Pancreas (tissue), 10 donors: Measurements from ENCODE around the gene RSPH1. TPM values are rescaled to one million over a fixed set of nuclear protein-coding genes. Genes with fewer than 3 reads are reported as not detected.

Experiments
- ATAC-seq, 4 donors: fragments of 200-7000 bp; cut with Tn5 transposase; one replicate each; pipeline versions ENCODE4 v1.8.0 to v1.9.1; 2020; ENCODE audit warnings: mild to moderate bottlenecking in 4 of 4, moderate library complexity in 4 of 4
- DNase-seq, 6 donors: peaks; one replicate each; pipeline ENCODE4 v3.0.0-alpha.2; 2020
- FAIRE-seq: peaks from 2 replicates; lab custom pipeline; 2012; peaks lifted over from hg19 to GRCh38; lab: Jason Lieb, UNC
- H3K27ac ChIP-seq, 4 donors: fragments of 200-600 bp; sonication (generic); 1 replicate in 3 of 4; 2 replicates in 1 of 4; pipeline versions ENCODE4 v1.5.0 to v1.8.0; 2020
- H3K27me3 ChIP-seq, 4 donors: fragments of 200-600 bp; one replicate each; pipeline ENCODE4 v1.8.0; 2021
- H3K36me3 ChIP-seq, 3 donors: fragments of 200-600 bp; sonication (generic) in 1 of 3; one replicate each; pipeline versions ENCODE4 v1.5.0 to v1.8.0; 2020 to 2021
- H3K4me1 ChIP-seq, 3 donors: fragments of 200-600 bp; one replicate each; pipeline ENCODE4 v1.8.0; 2021
- H3K4me3 ChIP-seq, 4 donors: fragments of 200-600 bp; sonication (generic) in 2 of 4; one replicate each; pipeline versions ENCODE4 v1.5.0 to v1.8.0; 2020 to 2021
- H3K9me3 ChIP-seq, 4 donors: fragments of 200-600 bp; one replicate each; pipeline ENCODE4 v1.8.0; 2021
- WGBS, 2 donors: extraction: QIAGEN DNeasy Blood & Tissue Kit; methylation state at CpG; one replicate each; pipeline ENCODE4 v1.1.7; 2013; 5-methylcytosine and 5-hydroxymethylcytosine counted together
- intact Hi-C, 3 donors: fragments of 100-400 bp; cut with DNase I; formaldehyde crosslinking; loops; one replicate each; pipeline versions ENCODE4 v1.11.1 to v1.14.2; 2022
- polyA plus RNA-seq, 2 donors: library from polyadenylated mRNA; stranded (reverse); fragments of 200-250 nt; gene quantifications; one replicate each; pipeline ENCODE4 v1.2.3, GENCODE V29; 2013
- total RNA-seq, 6 donors: library from RNA; stranded (reverse); fragmentation: NEBNext Ultra II Directional in 4 of 6; extraction: Animal tissue kit (Norgen Biotek cat#: 25700) in 4 of 6; gene quantifications; one replicate each; pipeline versions ENCODE4 v1.2.1 to v1.2.4, GENCODE V29; 2021 to 2023
- TF ChIP-seq, protein P1 (sequence below), 4 donors: fragments of 200-600 bp; sonication (generic) in 3 of 4; IDR thresholded peaks; one replicate each; pipeline versions ENCODE4 v1.5.0 to v1.8.0; 2021; ENCODE audit warnings: antibody characterized with exemption in 4 of 4
- donor health status: healthy with polysubstance abuse.
- donor health status: DM: no; HTN: no; CAD: no; lungs with moderate emphysema.
- donor health status: DM: no; HTN: no; CAD: no.
- donor health status: control.
- donor health status: control.
- donor health status: Bipolar disorder and iron deficiency.
- donor health status: DM: yes; HTN: yes; CAD: no.
- donor health status: DM: no; HTN: no; CAD: no.
- donor health status: DM: no; HTN: no; CAD: no.
- donor health status: DM: yes; HTN: yes; CAD: no.

The RSPH1 gene
- total and polyA plus RNA-seq, 8 donors, result 0.94 to 5.0 (median 2.1) TPM

DNA sequence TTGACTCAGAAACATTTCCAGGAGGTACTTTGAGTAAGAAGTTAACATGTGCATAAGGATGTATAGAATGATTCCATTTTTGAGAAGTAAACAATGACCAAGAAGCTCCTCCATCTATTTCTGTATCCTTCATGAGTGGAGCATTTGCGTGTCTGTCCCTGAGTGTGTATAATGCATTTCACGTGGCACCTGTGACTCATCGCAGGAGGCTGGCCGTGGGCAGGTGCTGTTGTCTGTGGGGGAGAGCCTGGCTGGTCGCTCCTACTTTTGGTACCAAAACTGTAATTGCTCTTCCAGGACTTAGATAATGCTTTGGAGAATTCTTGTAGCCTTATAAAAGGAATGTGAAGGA is 34.1 kb upstream of the RSPH1 start:
- no peak for FAIRE-seq
- H3K36me3 ChIP-seq, result peaks cover 0 to 6% (median 0%) of the 10 kb centered on the region in 3 donors
- no peaks in the 10 kb centered on the region for H3K27me3 ChIP-seq
- no peak for DNase-seq
- 87 to 95% methylated on average over 5 of the region's 5 CpGs for WGBS, 2 donors
- peaks cover 0 to 11% (median 9%) of the 10 kb centered on the region in 3 donors for H3K4me1 ChIP-seq
- intact Hi-C loops, result no loop called here
- no peak overlapping the region for H3K27ac ChIP-seq
- H3K9me3 ChIP-seq, result no peaks in the 10 kb centered on the region
- H3K4me3 ChIP-seq, result no peak overlapping the region
- no peak for ATAC-seq
- TF ChIP-seq, protein P1, sequence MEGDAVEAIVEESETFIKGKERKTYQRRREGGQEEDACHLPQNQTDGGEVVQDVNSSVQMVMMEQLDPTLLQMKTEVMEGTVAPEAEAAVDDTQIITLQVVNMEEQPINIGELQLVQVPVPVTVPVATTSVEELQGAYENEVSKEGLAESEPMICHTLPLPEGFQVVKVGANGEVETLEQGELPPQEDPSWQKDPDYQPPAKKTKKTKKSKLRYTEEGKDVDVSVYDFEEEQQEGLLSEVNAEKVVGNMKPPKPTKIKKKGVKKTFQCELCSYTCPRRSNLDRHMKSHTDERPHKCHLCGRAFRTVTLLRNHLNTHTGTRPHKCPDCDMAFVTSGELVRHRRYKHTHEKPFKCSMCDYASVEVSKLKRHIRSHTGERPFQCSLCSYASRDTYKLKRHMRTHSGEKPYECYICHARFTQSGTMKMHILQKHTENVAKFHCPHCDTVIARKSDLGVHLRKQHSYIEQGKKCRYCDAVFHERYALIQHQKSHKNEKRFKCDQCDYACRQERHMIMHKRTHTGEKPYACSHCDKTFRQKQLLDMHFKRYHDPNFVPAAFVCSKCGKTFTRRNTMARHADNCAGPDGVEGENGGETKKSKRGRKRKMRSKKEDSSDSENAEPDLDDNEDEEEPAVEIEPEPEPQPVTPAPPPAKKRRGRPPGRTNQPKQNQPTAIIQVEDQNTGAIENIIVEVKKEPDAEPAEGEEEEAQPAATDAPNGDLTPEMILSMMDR (IDR thresholded peaks at IDR 0.05), result no peak

DNA sequence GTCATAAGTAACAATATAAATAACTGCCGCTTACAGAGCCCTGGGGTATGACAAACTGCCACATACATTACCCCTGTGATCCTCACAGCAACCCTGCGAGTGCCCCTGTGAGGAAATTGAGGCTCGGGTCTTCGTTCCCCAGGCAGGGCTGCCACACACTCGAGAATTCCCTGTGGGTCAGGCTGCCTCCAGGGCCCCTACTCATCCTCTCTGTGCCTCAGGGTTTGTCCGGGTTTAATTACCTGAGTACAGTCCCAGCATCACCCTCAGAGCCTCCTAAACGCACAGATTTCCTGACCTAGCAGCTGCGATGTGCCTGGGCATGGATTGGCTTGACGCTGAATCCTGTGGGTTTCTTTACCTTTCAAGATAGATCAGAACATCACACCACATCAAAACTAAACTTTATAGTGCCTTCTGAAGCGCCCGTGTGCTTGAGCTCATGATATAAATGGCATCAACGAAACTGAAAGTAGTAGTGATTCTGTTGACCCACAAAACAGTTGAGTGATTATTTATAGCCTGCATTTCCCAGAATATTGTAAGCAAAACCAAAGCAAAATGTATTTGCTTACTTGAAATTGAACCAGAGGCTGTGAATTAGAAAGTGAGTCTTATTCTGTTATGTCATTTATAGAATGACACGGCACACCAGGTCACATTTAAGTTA is 31.6 kb upstream of the RSPH1 start:
- H3K9me3 ChIP-seq, result no peaks in the 10 kb centered on the region
- WGBS, 2 donors, result 80 to 84% methylated on average over 13 of the region's 13 CpGs
- peaks cover 0 to 18% (median 10%) of the 10 kb centered on the region in 3 donors for H3K4me1 ChIP-seq
- no peaks in the 10 kb centered on the region for H3K27me3 ChIP-seq
- H3K36me3 ChIP-seq, result no peaks in the 10 kb centered on the region
- ATAC-seq (peak in 1 of 4 donors; percentile 40), FAIRE-seq (peak; percentile 37), DNase-seq (no peak)
- no peak overlapping the region for H3K4me3 ChIP-seq
- H3K27ac ChIP-seq, result peak overlapping the region in 1 of 4 donors; percentile 57
- TF ChIP-seq, protein P1 (IDR thresholded peaks at IDR 0.05), result no peak
- intact Hi-C loops, result no loop called here

DNA sequence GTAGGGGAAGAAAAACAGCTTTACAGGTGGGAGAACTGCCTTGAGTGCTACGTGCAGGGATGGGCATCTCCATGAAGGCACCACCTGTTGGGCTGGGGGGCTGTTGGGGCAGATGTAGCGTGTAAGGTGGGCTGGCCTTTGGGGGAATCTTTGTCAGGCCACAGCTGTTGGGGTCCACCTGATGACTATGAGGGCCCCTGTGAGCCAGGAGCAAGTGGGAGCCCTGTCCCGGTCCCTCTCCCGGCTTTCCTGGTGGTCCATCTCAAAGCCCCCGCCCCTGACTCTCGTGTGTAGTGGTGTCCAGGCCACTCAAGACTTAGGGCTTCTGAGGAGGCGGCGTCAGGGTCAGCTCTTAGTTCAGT is 31.1 kb upstream of the RSPH1 start:
- intact Hi-C loops, result no loop called here
- Histone ChIP-seq H3K36me3 (no peaks in the 10 kb centered on the region), H3K27ac (peak overlapping the region in 1 of 4 donors; percentile 57), H3K4me3 (no peak overlapping the region), H3K4me1 (peaks cover 0 to 18% (median 10%) of the 10 kb centered on the region in 3 donors), H3K27me3 (no peaks in the 10 kb centered on the region), H3K9me3 (no peaks in the 10 kb centered on the region)
- TF ChIP-seq, protein P1 (IDR thresholded peaks at IDR 0.05), result no peak
- no peak for DNase-seq
- 91 to 92% methylated on average over 8 of the region's 8 CpGs for WGBS, 2 donors
- no peak for ATAC-seq
- no peak for FAIRE-seq

DNA sequence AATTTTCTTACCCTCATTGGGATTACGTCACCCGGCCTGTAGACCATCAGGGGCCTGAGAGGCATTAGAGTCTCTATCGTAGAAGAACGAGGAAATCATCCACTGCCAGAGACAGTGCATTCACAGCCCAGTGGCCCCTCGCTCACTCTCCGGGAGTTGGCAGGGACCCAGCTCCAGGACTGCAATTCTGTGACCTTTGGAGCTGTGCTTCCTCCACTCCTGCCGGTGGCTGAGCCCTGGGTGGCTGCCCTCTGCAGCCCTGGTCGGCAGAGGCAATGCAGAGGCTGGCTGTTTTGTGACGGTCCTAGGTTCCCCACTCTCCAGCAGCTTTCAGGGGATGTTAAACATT is 30.3 kb upstream of the RSPH1 start:
- Histone ChIP-seq H3K9me3 (no peaks in the 10 kb centered on the region), H3K4me1 (peaks cover 0 to 18% (median 10%) of the 10 kb centered on the region in 3 donors), H3K27ac (peak overlapping the region in 2 of 4 donors; percentile 25 to 57), H3K27me3 (no peaks in the 10 kb centered on the region), H3K36me3 (no peaks in the 10 kb centered on the region), H3K4me3 (no peak overlapping the region)
- intact Hi-C loops, result no loop called here
- ATAC-seq (peak; percentile 68 to 77 (median 72)), FAIRE-seq (no peak), DNase-seq (peak in 5 of 6 donors; percentile 40 to 82 (median 67))
- WGBS, 2 donors, result 19 to 34% methylated on average over 9 of the region's 9 CpGs
- TF ChIP-seq, protein P1 (IDR thresholded peaks at IDR 0.05), result no peak

DNA sequence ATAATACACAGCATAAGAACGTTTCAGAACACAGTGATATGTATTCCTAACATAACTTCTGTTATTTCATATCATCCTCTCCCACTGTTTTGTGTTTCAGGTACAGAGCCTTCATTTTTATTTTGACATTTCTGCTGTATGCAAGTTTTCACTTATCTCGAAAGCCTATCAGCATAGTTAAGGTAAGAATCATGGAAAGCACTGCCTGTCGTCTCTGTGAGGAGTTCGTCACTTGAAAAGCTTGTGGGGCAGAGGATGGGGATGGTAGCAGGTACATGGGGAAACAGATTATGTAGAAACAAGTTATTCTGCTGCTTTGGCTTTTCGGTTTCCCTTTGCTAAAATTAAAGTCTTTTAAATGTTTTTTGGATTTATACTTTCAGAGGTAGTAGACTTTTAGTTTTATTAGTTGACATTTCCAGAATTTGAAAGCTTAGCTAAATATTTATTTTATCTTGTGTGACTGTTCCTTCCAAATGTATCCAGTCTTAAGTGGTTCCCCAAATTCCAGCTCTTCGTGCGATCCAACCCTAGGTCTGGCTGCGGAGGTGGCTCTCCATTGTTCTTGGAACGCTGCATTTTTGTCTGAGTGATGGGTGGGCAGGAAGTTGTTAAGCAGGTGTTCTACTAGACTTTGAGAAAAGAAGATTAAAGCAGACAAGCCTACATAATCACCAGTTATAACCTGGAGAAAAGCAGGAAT is 29.8 kb upstream of the RSPH1 start:
- 61 to 67% methylated on average over 9 of the region's 9 CpGs for WGBS, 2 donors
- Histone ChIP-seq H3K4me3 (no peak overlapping the region), H3K36me3 (no peaks in the 10 kb centered on the region), H3K27ac (peak overlapping the region in 3 of 4 donors; percentile 2 to 57 (median 25)), H3K9me3 (no peaks in the 10 kb centered on the region), H3K27me3 (no peaks in the 10 kb centered on the region), H3K4me1 (peaks cover 0 to 18% (median 10%) of the 10 kb centered on the region in 3 donors)
- DNase-seq, result no peak
- intact Hi-C loops, result no loop called here
- no peak for ATAC-seq
- FAIRE-seq, result no peak
- TF ChIP-seq, protein P1 (IDR thresholded peaks at IDR 0.05), result no peak
